Naive thymus-derived CD4-positive, alpha-beta T cell (primary cell): ENCODE results near the gene EVI5. TPM values are rescaled to one million over a fixed set of nuclear protein-coding genes. Genes with fewer than 3 reads are reported as not detected.
"Not testable (repeated sequence)": the region's sequence is repeated elsewhere in the genome, so short reads cannot be mapped to it uniquely, and the experiment has no call there.

Source experiments
- ATAC-seq: fragments of 150-1000 bp; cut with Tn5 transposase; 2 replicates; pipeline ENCODE4 v1.10.0; 2021; ENCODE audit warnings: mild to moderate bottlenecking, moderate library complexity
- CTCF ChIA-PET: fragments of 350-600 bp; sonication (Branson Sonifier 250); formaldehyde crosslinking; loops from one replicate; lab custom pipeline; 2021; ENCODE audit warnings: antibody characterized with exemption; lab: Charles Lee
- POLR2A ChIA-PET: fragments of 350-600 bp; sonication (Branson Sonifier 250); formaldehyde crosslinking; loops from one replicate; lab custom pipeline; 2021; ENCODE audit warnings: antibody characterized with exemption, inconsistent platforms; lab: Charles Lee
- DNase-seq, 9 donors: peaks; one replicate each; pipeline versions ENCODE4 v3.0.0 to v3.0.0-alpha.2; 2020 to 2022; ENCODE audit warnings: mixed read lengths in 1 of 9
- H3K27ac ChIP-seq: one replicate; pipeline ENCODE4 v1.7.0; 2013; ENCODE audit warnings: mild to moderate bottlenecking, low read depth, low read length, moderate library complexity
- H3K27me3 ChIP-seq, 2 donors: one replicate each; pipeline ENCODE4 v1.7.0; 2013; ENCODE audit warnings: low read length in 2 of 2, mild to moderate bottlenecking in 2 of 2, moderate library complexity in 2 of 2; ENCODE audit not compliant: control insufficient read depth in 2 of 2, insufficient read depth in 2 of 2
- H3K36me3 ChIP-seq, 3 experiments: 1 replicate in 2 of 3; 2 replicates in 1 of 3; pipeline ENCODE4 v1.7.0; 2013; ENCODE audit warnings: low read length in 3 of 3, mild to moderate bottlenecking in 3 of 3, moderate library complexity in 1 of 3; ENCODE audit not compliant: insufficient read depth in 3 of 3, control insufficient read depth in 2 of 3
- H3K4me1 ChIP-seq, 2 donors: one replicate each; pipeline ENCODE4 v1.7.0; 2013; ENCODE audit warnings: low read length in 2 of 2, mild to moderate bottlenecking in 2 of 2, moderate library complexity in 1 of 2; ENCODE audit not compliant: control insufficient read depth in 2 of 2, insufficient read depth in 2 of 2
- H3K4me3 ChIP-seq: 2 replicates; pipeline ENCODE4 v1.7.0; 2013; ENCODE audit warnings: mild to moderate bottlenecking, low read length
- H3K9me3 ChIP-seq, 3 experiments: 1 replicate in 2 of 3; 2 replicates in 1 of 3; pipeline ENCODE4 v1.7.0; 2013; ENCODE audit warnings: low read length in 3 of 3; ENCODE audit not compliant: control insufficient read depth in 2 of 3
- H3K27ac Mint-ChIP-seq, 9 donors: one replicate each; pipeline ENCODE4 v1.8.0; 2020 to 2022; ENCODE audit warnings: mixed read lengths in 9 of 9, mild to moderate bottlenecking in 8 of 9, moderate library complexity in 5 of 9, inconsistent platforms in 2 of 9
- H3K27me3 Mint-ChIP-seq, 5 donors: one replicate each; pipeline ENCODE4 v1.8.0; 2021 to 2022; ENCODE audit warnings: mixed read lengths in 5 of 5, mild to moderate bottlenecking in 1 of 5
- H3K36me3 Mint-ChIP-seq, 5 donors: one replicate each; pipeline ENCODE4 v1.8.0; 2020 to 2022; ENCODE audit warnings: mixed read lengths in 5 of 5, mild to moderate bottlenecking in 3 of 5, inconsistent platforms in 1 of 5
- H3K4me1 Mint-ChIP-seq, 7 donors: one replicate each; pipeline ENCODE4 v1.8.0; 2020 to 2022; ENCODE audit warnings: mixed read lengths in 7 of 7, mild to moderate bottlenecking in 3 of 7, inconsistent platforms in 1 of 7
- H3K4me3 Mint-ChIP-seq, 10 donors: one replicate each; pipeline ENCODE4 v1.8.0; 2020 to 2022; ENCODE audit warnings: mild to moderate bottlenecking in 10 of 10, mixed read lengths in 10 of 10, moderate library complexity in 6 of 10, inconsistent platforms in 2 of 10
- H3K9me3 Mint-ChIP-seq, 11 donors: one replicate each; pipeline ENCODE4 v1.8.0; 2020 to 2022; ENCODE audit warnings: mixed read lengths in 11 of 11, mild to moderate bottlenecking in 4 of 11, inconsistent platforms in 1 of 11, moderate library complexity in 1 of 11
- intact Hi-C, 2 donors: fragments of 100-400 bp; cut with micrococcal nuclease; formaldehyde crosslinking; loops; one replicate each; pipeline ENCODE4 v1.15.1; 2023
- polyA plus RNA-seq, 2 donors: library from polyadenylated mRNA; unstranded; fragments of 300-500 nt; fragmentation: Illumina TruSeq; gene quantifications; one replicate each; pipeline ENCODE4 v1.2.3, GENCODE V29; 2021
- total RNA-seq, 6 experiments: library from RNA in 5 of 6; stranded (reverse) in 5 of 6; gene quantifications; 1 replicate in 5 of 6; 2 replicates in 1 of 6; pipeline ENCODE4 v1.2.3 and lab custom pipeline; 2021 to 2026

Gene EVI5
- total and polyA plus RNA-seq, 7 experiments from 2014 or later: 0.20 to 12.3 (median 1.7) TPM

DNA sequence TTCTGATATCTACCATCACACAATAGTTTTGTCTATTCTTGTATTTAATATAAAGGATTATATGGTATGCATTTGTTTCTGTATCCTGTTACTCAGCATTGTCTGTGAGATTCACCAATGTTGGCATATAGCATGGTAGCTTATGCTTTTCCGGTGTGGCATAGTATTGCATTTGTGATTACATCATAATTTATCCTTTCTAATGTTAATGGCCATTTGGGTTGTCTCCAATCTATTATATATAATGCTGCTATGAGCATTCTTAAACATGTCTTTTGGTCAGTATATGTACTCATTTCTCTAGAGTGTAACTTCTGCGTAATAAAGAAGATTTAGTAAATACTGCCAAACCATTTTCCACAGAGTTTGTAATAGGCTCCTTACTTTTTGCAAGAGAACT, 257.2 kb downstream of the EVI5 start:
- intact Hi-C loops: no loop called here
- peaks cover 0 to 27% (median 0%) of the 10 kb centered on the region in 5 donors for H3K36me3 Mint-ChIP-seq
- ATAC-seq: no peak
- no peaks in the 10 kb centered on the region for H3K27me3 Mint-ChIP-seq
- H3K27ac Mint-ChIP-seq: no peak overlapping the region
- H3K9me3 Mint-ChIP-seq: peaks cover 0 to 11% (median 0%) of the 10 kb centered on the region in 11 donors
- H3K4me1 Mint-ChIP-seq: peaks cover 9 to 35% (median 13%) of the 10 kb centered on the region in 7 donors
- Histone ChIP-seq H3K4me1 (no peaks in the 10 kb centered on the region), H3K27me3 (no peaks in the 10 kb centered on the region), H3K4me3 (no peak overlapping the region), H3K36me3 (no peaks in the 10 kb centered on the region), H3K9me3 (no peaks in the 10 kb centered on the region), H3K27ac (no peak overlapping the region)
- CTCF ChIA-PET: no interaction called here
- no peak overlapping the region for H3K4me3 Mint-ChIP-seq
- no peak for DNase-seq
- POLR2A ChIA-PET: interaction anchor here (1.0 to 1.3 kb wide), 2 partner anchors 9 to 45 kb away, joined by 3 read pairs; no protein-coding TSS in a partner anchor

DNA sequence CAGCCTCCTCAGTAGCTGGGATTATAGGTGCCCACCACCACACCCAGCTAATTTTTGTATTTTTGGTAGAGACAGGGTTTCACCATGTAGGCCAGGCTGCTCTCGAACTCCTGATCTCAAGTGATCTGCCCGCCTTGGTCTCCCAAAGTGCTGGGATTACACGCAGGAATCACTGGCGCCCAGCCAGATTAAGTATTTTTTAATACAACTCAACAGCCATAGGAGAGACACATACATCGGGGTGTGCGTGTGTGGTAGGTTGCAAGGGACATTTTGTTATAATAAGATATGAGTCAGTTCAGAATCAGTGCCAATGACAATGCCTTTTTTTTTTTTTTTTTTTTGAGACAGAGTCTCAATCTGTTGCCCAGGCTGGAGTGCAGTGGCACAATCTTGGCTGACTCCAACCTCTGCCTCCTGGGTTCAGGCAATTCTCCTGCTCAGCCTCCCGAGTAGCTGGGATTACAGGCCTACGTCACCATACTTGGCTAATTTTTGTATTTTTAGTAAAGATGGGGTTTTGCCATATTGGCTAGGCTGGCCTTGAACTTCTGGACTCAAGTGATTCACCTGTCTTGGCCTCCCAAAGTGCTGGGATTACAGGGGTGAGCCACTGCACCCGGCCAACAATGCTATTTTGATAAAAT, 259.8 kb downstream of the EVI5 start:
- DNase-seq, H3K4me3 ChIP-seq, intact Hi-C loops, H3K36me3 ChIP-seq, H3K36me3 Mint-ChIP-seq, H3K9me3 Mint-ChIP-seq, H3K4me3 Mint-ChIP-seq, H3K27ac ChIP-seq, ATAC-seq, CTCF ChIA-PET, H3K27me3 ChIP-seq, H3K27me3 Mint-ChIP-seq, H3K9me3 ChIP-seq, H3K4me1 ChIP-seq: not testable (repeated sequence)
- POLR2A ChIA-PET: interaction anchor here (0.7 to 1.3 kb wide), 2 partner anchors 10 to 39 kb away, joined by 3 read pairs; no protein-coding TSS in a partner anchor
- Mint-ChIP-seq H3K27ac (peak overlapping the region in 1 of 9 donors; percentile 62), H3K4me1 (peaks cover 0 to 20% (median 0%) of the 10 kb centered on the region in 7 donors)

DNA sequence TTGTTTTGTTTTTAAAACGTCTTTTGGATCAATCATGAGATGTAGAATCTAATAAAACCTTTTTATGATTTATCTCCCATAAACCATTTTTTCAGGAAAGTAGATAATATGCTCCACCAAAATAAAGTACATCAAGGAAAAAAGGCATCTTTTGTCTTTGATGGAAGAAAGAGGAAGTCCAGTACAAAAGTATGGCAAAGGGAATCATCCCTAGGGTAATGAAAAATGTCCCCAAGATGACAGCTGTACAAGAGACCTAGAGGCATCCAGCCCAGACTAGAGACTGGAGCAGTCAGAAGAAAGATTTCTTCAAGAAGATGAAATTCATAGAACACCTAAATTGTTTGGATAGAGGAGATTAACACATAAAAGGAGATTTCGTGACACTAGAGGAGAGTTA, 265.9 kb downstream of the EVI5 start:
- no peaks in the 10 kb centered on the region for H3K4me1 ChIP-seq
- Mint-ChIP-seq H3K36me3 (peaks cover 0 to 9% (median 4%) of the 10 kb centered on the region in 5 donors), H3K4me1 (peaks cover 0 to 41% (median 3%) of the 10 kb centered on the region in 7 donors), H3K4me3 (no peak overlapping the region), H3K9me3 (peaks cover 0 to 6% (median 0%) of the 10 kb centered on the region in 11 donors), H3K27ac (no peak overlapping the region), H3K27me3 (no peaks in the 10 kb centered on the region)
- H3K27me3 ChIP-seq: no peaks in the 10 kb centered on the region
- ChIA-PET POLR2A (no interaction called here), CTCF (no interaction called here)
- intact Hi-C loops: no loop called here
- ATAC-seq (no peak), DNase-seq (no peak)
- no peak overlapping the region for H3K4me3 ChIP-seq
- H3K36me3 ChIP-seq: no peaks in the 10 kb centered on the region
- H3K9me3 ChIP-seq: no peaks in the 10 kb centered on the region
- no peak overlapping the region for H3K27ac ChIP-seq

- Histone ChIP-seq H3K4me1 (no peaks in the 10 kb centered on the region), H3K4me3 (no peak overlapping the region), H3K27ac (no peak overlapping the region), H3K9me3 (no peaks in the 10 kb centered on the region), H3K36me3 (no peaks in the 10 kb centered on the region), H3K27me3 (no peaks in the 10 kb centered on the region)
- Mint-ChIP-seq H3K9me3 (peaks cover 0 to 6% (median 0%) of the 10 kb centered on the region in 11 donors), H3K27ac (no peak overlapping the region), H3K36me3 (peaks cover 0 to 12% (median 4%) of the 10 kb centered on the region in 5 donors), H3K27me3 (no peaks in the 10 kb centered on the region), H3K4me3 (no peak overlapping the region), H3K4me1 (peaks cover 0 to 47% (median 3%) of the 10 kb centered on the region in 7 donors)
- POLR2A ChIA-PET: no interaction called here
- intact Hi-C loops: no loop called here
- DNase-seq (no peak), ATAC-seq (no peak)
- CTCF ChIA-PET: no interaction called here
These were observed 268.3 kb downstream of the EVI5 start for GRCh38 chr1:92516574-92516973.

DNA sequence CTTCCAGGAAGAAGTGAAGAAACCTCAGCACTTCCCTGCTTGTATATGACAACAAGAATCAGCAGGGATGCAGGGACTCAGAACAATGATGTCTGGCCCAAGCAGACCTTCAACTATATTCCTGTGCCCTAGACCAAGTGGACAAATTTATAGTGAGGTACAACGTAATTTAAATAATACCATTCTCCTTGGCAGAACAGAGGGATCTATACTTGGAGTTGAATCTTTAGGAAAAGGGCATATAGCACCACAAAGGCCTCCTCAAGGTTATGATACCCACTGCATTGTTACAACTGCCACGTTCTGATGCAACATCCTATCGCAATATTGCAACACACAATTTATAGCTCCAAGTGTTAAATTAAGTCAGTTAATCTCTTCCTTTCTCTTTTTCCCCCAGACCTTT, 269.1 kb downstream of the EVI5 start:
- peaks cover 0 to 12% (median 4%) of the 10 kb centered on the region in 5 donors for H3K36me3 Mint-ChIP-seq
- peaks cover 0 to 51% (median 3%) of the 10 kb centered on the region in 7 donors for H3K4me1 Mint-ChIP-seq
- peak overlapping the region in 1 of 9 donors; percentile 61 for H3K27ac Mint-ChIP-seq
- H3K4me3 Mint-ChIP-seq: no peak overlapping the region
- no peaks in the 10 kb centered on the region for H3K36me3 ChIP-seq
- H3K27ac ChIP-seq: no peak overlapping the region
- no peaks in the 10 kb centered on the region for H3K27me3 ChIP-seq
- ATAC-seq (no peak), DNase-seq (no peak)
- intact Hi-C loops: no loop called here
- H3K27me3 Mint-ChIP-seq: no peaks in the 10 kb centered on the region
- H3K4me3 ChIP-seq: no peak overlapping the region
- ChIA-PET CTCF (no interaction called here), POLR2A (no interaction called here)
- H3K9me3 ChIP-seq: no peaks in the 10 kb centered on the region
- H3K9me3 Mint-ChIP-seq: peaks cover 0 to 6% (median 0%) of the 10 kb centered on the region in 11 donors
- no peaks in the 10 kb centered on the region for H3K4me1 ChIP-seq

DNA sequence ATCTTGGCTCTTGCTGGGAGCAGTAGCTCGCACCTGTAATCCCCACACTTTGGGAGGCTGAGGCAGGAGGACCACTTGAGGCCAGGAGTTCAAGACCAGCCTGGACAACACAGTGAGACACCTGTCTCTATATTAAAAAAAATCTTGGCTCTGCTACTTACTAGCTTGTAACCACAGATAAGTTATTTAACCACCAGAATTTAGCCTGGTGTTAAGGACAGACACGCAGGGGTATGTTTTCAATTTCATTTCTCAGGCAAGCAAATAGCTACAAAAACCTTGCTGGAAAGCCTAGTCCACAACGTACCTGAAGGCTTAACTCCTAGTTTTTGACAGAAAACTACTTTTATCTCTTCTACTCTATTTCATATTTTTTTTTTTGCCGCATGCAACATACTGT, 273.4 kb downstream of the EVI5 start:
- no peak for DNase-seq
- Histone ChIP-seq H3K4me1 (no peaks in the 10 kb centered on the region), H3K36me3 (no peaks in the 10 kb centered on the region), H3K9me3 (no peaks in the 10 kb centered on the region), H3K4me3 (no peak overlapping the region), H3K27ac (no peak overlapping the region), H3K27me3 (no peaks in the 10 kb centered on the region)
- Mint-ChIP-seq H3K4me3 (no peak overlapping the region), H3K4me1 (peaks cover 0 to 37% (median 0%) of the 10 kb centered on the region in 7 donors), H3K27ac (no peak overlapping the region), H3K9me3 (peaks cover 0 to 2% (median 0%) of the 10 kb centered on the region in 11 donors), H3K27me3 (no peaks in the 10 kb centered on the region), H3K36me3 (peaks cover 0 to 5% (median 0%) of the 10 kb centered on the region in 5 donors)
- ChIA-PET CTCF (interaction anchor here (1.5 kb wide), 1 partner anchor 27 kb away, joined by 4 read pairs; no protein-coding TSS in a partner anchor), POLR2A (no interaction called here)
- no peak for ATAC-seq
- intact Hi-C loops: no loop called here

GRCh38 chr1:92509619-92510018, 275.3 kb downstream of the EVI5 start:
- no peak overlapping the region for H3K4me3 ChIP-seq
- ATAC-seq (no peak), DNase-seq (no peak)
- POLR2A ChIA-PET: no interaction called here
- Mint-ChIP-seq H3K4me3 (no peak overlapping the region), H3K27ac (no peak overlapping the region), H3K9me3 (no peaks in the 10 kb centered on the region), H3K4me1 (peaks cover 6 to 30% (median 9%) of the 10 kb centered on the region in 7 donors), H3K36me3 (peaks cover 0 to 5% (median 0%) of the 10 kb centered on the region in 5 donors), H3K27me3 (no peaks in the 10 kb centered on the region)
- CTCF ChIA-PET: no interaction called here
- no peaks in the 10 kb centered on the region for H3K27me3 ChIP-seq
- H3K4me1 ChIP-seq: no peaks in the 10 kb centered on the region
- H3K27ac ChIP-seq: no peak overlapping the region
- no peaks in the 10 kb centered on the region for H3K9me3 ChIP-seq
- intact Hi-C loops: loop anchor here in 1 of 2 donors (1.0 kb wide), 1 partner anchor 9 kb away; no protein-coding TSS in a partner anchor
- H3K36me3 ChIP-seq: no peaks in the 10 kb centered on the region
